Dendritic cell treated with granulocyte-macrophage colony-stimulating factor and Interleukin-4, amounts not matched to agents 40 ng/mL and 50 ng/mL, for 4 days (primary cell): ENCODE results near the gene MRTFB.

Experiments used
- H3K27ac Mint-ChIP-seq: one replicate; pipeline ENCODE4 v1.8.0; 2022; ENCODE audit warnings: mild to moderate bottlenecking, mixed read lengths
- H3K27me3 Mint-ChIP-seq: one replicate; pipeline ENCODE4 v1.8.0; 2022; ENCODE audit warnings: mild to moderate bottlenecking, mixed read lengths
- H3K36me3 Mint-ChIP-seq: one replicate; pipeline ENCODE4 v1.8.0; 2022; ENCODE audit warnings: low read depth, mixed read lengths
- H3K4me1 Mint-ChIP-seq: one replicate; pipeline ENCODE4 v1.8.0; 2022; ENCODE audit warnings: low read depth, mixed read lengths
- H3K4me3 Mint-ChIP-seq: one replicate; pipeline ENCODE4 v1.8.0; 2022; ENCODE audit warnings: mild to moderate bottlenecking, moderate library complexity, mixed read lengths
- H3K9me3 Mint-ChIP-seq: one replicate; pipeline ENCODE4 v1.8.0; 2022; ENCODE audit warnings: mixed read lengths
- intact Hi-C: fragments of 100-400 bp; cut with micrococcal nuclease; formaldehyde crosslinking; loops from one replicate; pipeline ENCODE4 v1.15.0; 2022

Gene MRTFB

GRCh38 chr16:14146445-14146844, 75.3 kb downstream of the MRTFB start:
- no peaks in the 10 kb centered on the region for H3K27me3 Mint-ChIP-seq
- no peak overlapping the region for H3K27ac Mint-ChIP-seq
- peaks cover 17% of the 10 kb centered on the region for H3K36me3 Mint-ChIP-seq
- H3K9me3 Mint-ChIP-seq: no peaks in the 10 kb centered on the region
- H3K4me1 Mint-ChIP-seq: no peaks in the 10 kb centered on the region
- H3K4me3 Mint-ChIP-seq: no peak overlapping the region
- intact Hi-C loops: no loop called here

GRCh38 chr16:14148016-14148415, 76.9 kb downstream of the MRTFB start:
- H3K4me1 Mint-ChIP-seq: no peaks in the 10 kb centered on the region
- peaks cover 6% of the 10 kb centered on the region for H3K36me3 Mint-ChIP-seq
- no peak overlapping the region for H3K4me3 Mint-ChIP-seq
- H3K27me3 Mint-ChIP-seq: no peaks in the 10 kb centered on the region
- H3K9me3 Mint-ChIP-seq: no peaks in the 10 kb centered on the region
- intact Hi-C loops: no loop called here
- no peak overlapping the region for H3K27ac Mint-ChIP-seq

- intact Hi-C loops: no loop called here
- H3K4me3 Mint-ChIP-seq: no peak overlapping the region
- peaks cover 6% of the 10 kb centered on the region for H3K36me3 Mint-ChIP-seq
- no peak overlapping the region for H3K27ac Mint-ChIP-seq
- no peaks in the 10 kb centered on the region for H3K27me3 Mint-ChIP-seq
- H3K4me1 Mint-ChIP-seq: no peaks in the 10 kb centered on the region
- no peaks in the 10 kb centered on the region for H3K9me3 Mint-ChIP-seq
These were observed 77.5 kb downstream of the MRTFB start for GRCh38 chr16:14148569-14148968.

GRCh38 chr16:14150796-14151195, 79.7 kb downstream of the MRTFB start:
- intact Hi-C loops: no loop called here
- no peak overlapping the region for H3K27ac Mint-ChIP-seq
- H3K36me3 Mint-ChIP-seq: peaks cover 6% of the 10 kb centered on the region
- H3K4me1 Mint-ChIP-seq: no peaks in the 10 kb centered on the region
- no peak overlapping the region for H3K4me3 Mint-ChIP-seq
- no peaks in the 10 kb centered on the region for H3K27me3 Mint-ChIP-seq
- H3K9me3 Mint-ChIP-seq: no peaks in the 10 kb centered on the region

- Mint-ChIP-seq H3K27me3 (no peaks in the 10 kb centered on the region), H3K27ac (no peak overlapping the region), H3K36me3 (peaks cover 6% of the 10 kb centered on the region), H3K4me1 (no peaks in the 10 kb centered on the region), H3K9me3 (no peaks in the 10 kb centered on the region), H3K4me3 (no peak overlapping the region)
- intact Hi-C loops: no loop called here
These were observed 80.3 kb downstream of the MRTFB start for GRCh38 chr16:14151256-14152030.

GRCh38 chr16:14155572-14156190, 84.6 kb downstream of the MRTFB start:
- H3K4me1 Mint-ChIP-seq: no peaks in the 10 kb centered on the region
- H3K4me3 Mint-ChIP-seq: no peak overlapping the region
- H3K27ac Mint-ChIP-seq: no peak overlapping the region
- intact Hi-C loops: no loop called here
- H3K27me3 Mint-ChIP-seq: no peaks in the 10 kb centered on the region
- H3K9me3 Mint-ChIP-seq: no peaks in the 10 kb centered on the region
- H3K36me3 Mint-ChIP-seq: no peaks in the 10 kb centered on the region

- H3K9me3 Mint-ChIP-seq: no peaks in the 10 kb centered on the region
- no peaks in the 10 kb centered on the region for H3K27me3 Mint-ChIP-seq
- H3K36me3 Mint-ChIP-seq: no peaks in the 10 kb centered on the region
- H3K27ac Mint-ChIP-seq: no peak overlapping the region
- intact Hi-C loops: no loop called here
- H3K4me3 Mint-ChIP-seq: no peak overlapping the region
- peaks cover 9% of the 10 kb centered on the region for H3K4me1 Mint-ChIP-seq
These were observed 94.0 kb downstream of the MRTFB start for GRCh38 chr16:14164916-14165662.

- Mint-ChIP-seq H3K4me3 (no peak overlapping the region), H3K27ac (no peak overlapping the region), H3K4me1 (peaks cover 9% of the 10 kb centered on the region), H3K27me3 (no peaks in the 10 kb centered on the region), H3K9me3 (no peaks in the 10 kb centered on the region), H3K36me3 (no peaks in the 10 kb centered on the region)
- intact Hi-C loops: no loop called here
These were observed 97.0 kb downstream of the MRTFB start for GRCh38 chr16:14168146-14168545.

GRCh38 chr16:14172200-14172809, 101.2 kb downstream of the MRTFB start:
- Mint-ChIP-seq H3K27me3 (no peaks in the 10 kb centered on the region), H3K9me3 (no peaks in the 10 kb centered on the region), H3K4me3 (no peak overlapping the region), H3K4me1 (peaks cover 9% of the 10 kb centered on the region), H3K36me3 (no peaks in the 10 kb centered on the region), H3K27ac (no peak overlapping the region)
- intact Hi-C loops: no loop called here

- intact Hi-C loops: no loop called here
These were observed 104.0 kb downstream of the MRTFB start for GRCh38 chr16:14175086-14175485.

GRCh38 chr16:14177704-14178103, 106.6 kb downstream of the MRTFB start:
- Mint-ChIP-seq H3K36me3 (no peaks in the 10 kb centered on the region), H3K4me1 (peaks cover 5% of the 10 kb centered on the region), H3K27ac (no peak overlapping the region), H3K9me3 (no peaks in the 10 kb centered on the region), H3K4me3 (no peak overlapping the region), H3K27me3 (no peaks in the 10 kb centered on the region)
- intact Hi-C loops: no loop called here

More at GRCh38 chr16:14175086-14175485, 104.0 kb downstream of the MRTFB start:
- no peak overlapping the region for H3K27ac Mint-ChIP-seq
- H3K4me3 Mint-ChIP-seq: no peak overlapping the region
- no peaks in the 10 kb centered on the region for H3K36me3 Mint-ChIP-seq
- no peaks in the 10 kb centered on the region for H3K4me1 Mint-ChIP-seq
- H3K27me3 Mint-ChIP-seq: no peaks in the 10 kb centered on the region
- H3K9me3 Mint-ChIP-seq: no peaks in the 10 kb centered on the region

GRCh38 chr16:14179116-14179515, 108.0 kb downstream of the MRTFB start:
- Mint-ChIP-seq H3K9me3 (no peaks in the 10 kb centered on the region), H3K27ac (no peak overlapping the region), H3K4me1 (peaks cover 5% of the 10 kb centered on the region), H3K4me3 (no peak overlapping the region), H3K36me3 (no peaks in the 10 kb centered on the region), H3K27me3 (no peaks in the 10 kb centered on the region)
- intact Hi-C loops: no loop called here

GRCh38 chr16:14180481-14180944, 109.4 kb downstream of the MRTFB start:
- Mint-ChIP-seq H3K27me3 (no peaks in the 10 kb centered on the region), H3K27ac (no peak overlapping the region)

More at GRCh38 chr16:14180481-14180944, 109.4 kb downstream of the MRTFB start:
- Mint-ChIP-seq H3K4me3 (no peak overlapping the region), H3K36me3 (no peaks in the 10 kb centered on the region), H3K4me1 (peaks cover 5% of the 10 kb centered on the region), H3K9me3 (no peaks in the 10 kb centered on the region)
- intact Hi-C loops: no loop called here
